ENCODE measurements around the gene TRIM75. TPM values are rescaled to one million over a fixed set of nuclear protein-coding genes. Genes with fewer than 3 reads are reported as not detected.

The TRIM75 gene
- not detected in 5 replicates for total RNA-seq (2022; extraction: Qiagen RNA extraction; ENCODE audit: low read depth)

GRCh38 chr4:165053645-165054044 lies at the start of gene TRIM75:
Gene TRIM75 (plus strand): TSS chr4:165053866. CDS start chr4:165059148, 5,282 bp downstream.

GRCh38 chr4:165031436-165032211 lies 22.0 kb upstream of the TRIM75 start, which contains the start of gene TRIM60:
Gene TRIM60 (plus strand): TSS chr4:165031999. CDS start chr4:165040073, 8,074 bp downstream.

Other genes with a start within 250 kb of the TRIM75 start
- gene APELA, start 176.7 kb upstream of the TRIM75 start, total RNA-seq (2022; extraction: Qiagen RNA extraction; ENCODE audit: low read depth), result not detected in 5 replicates
- gene TRIM61, start 76.2 kb upstream of the TRIM75 start, total RNA-seq (2022; extraction: Qiagen RNA extraction; ENCODE audit: low read depth), result not detected in 5 replicates
- gene TRIM60, start 21.9 kb upstream of the TRIM75 start, total RNA-seq (2022; extraction: Qiagen RNA extraction; ENCODE audit: low read depth), result not detected in 5 replicates
- gene TMEM192, start 59.0 kb downstream of the TRIM75 start, total RNA-seq (2022; extraction: Qiagen RNA extraction; ENCODE audit: low read depth), result 7.0 to 9.6 TPM (median 8.0 TPM) in 5 replicates
- gene KLHL2, start 153.7 kb downstream of the TRIM75 start, total RNA-seq (2022; extraction: Qiagen RNA extraction; ENCODE audit: low read depth), result 10.1 to 13.4 TPM (median 11.5 TPM) in 5 replicates

Measured in A549 treated with CpdA at 1 μM for 4 hours (cell line).